HG03280 (cell line): Measurements from ENCODE around the gene PPIL1.
"Not testable (repeated sequence)": the region's sequence is repeated elsewhere in the genome, so short reads cannot be mapped to it uniquely, and the experiment has no call there.

Source experiments
- ATAC-seq: cut with Tn5 transposase; IDR thresholded peaks from one replicate; pipeline ENCODE4 v1.9.1; 2021; ENCODE audit warnings: mild to moderate bottlenecking, moderate library complexity; ENCODE audit not compliant: unreplicated experiment

Gene PPIL1

DNA sequence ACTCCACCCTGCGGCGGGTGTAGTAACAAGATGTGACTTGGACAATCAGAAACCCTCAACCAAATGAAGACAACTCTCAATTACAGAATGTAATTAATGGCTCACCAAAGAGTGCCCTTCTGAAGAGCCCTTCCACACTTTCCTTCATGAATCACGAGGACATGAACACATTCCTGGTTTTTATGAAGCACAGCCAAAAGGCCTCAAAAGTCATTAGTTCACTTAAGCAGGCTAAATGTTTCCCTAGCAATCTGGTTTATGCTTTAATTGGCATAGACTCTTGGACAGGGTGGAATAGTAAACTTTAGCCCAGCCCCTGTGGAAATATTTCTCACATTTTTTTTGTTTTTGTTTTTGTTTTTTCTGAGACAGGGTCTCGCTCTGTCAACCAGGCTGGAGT, 55.8 kb downstream of the PPIL1 start:
- ATAC-seq = no peak

DNA sequence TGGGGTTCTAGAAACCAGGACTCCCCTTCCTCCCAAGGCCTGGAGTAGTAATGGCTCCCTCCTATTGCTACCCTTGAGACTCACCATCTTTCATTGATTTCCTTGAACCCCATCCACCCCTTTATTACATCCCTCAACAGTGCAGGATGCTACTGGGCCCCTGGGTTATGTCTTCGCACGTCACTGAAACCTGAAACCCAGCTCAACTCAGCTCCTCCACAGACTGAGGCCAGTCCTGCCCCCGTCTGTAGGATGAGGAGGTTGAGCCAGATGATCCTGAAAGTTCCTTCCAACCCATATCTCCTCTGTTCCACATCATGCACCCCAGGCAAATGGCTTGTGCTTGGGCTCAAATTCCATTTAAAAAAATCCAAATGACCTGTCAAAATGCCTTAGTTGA, 56.8 kb downstream of the PPIL1 start:
- no peak for ATAC-seq

DNA sequence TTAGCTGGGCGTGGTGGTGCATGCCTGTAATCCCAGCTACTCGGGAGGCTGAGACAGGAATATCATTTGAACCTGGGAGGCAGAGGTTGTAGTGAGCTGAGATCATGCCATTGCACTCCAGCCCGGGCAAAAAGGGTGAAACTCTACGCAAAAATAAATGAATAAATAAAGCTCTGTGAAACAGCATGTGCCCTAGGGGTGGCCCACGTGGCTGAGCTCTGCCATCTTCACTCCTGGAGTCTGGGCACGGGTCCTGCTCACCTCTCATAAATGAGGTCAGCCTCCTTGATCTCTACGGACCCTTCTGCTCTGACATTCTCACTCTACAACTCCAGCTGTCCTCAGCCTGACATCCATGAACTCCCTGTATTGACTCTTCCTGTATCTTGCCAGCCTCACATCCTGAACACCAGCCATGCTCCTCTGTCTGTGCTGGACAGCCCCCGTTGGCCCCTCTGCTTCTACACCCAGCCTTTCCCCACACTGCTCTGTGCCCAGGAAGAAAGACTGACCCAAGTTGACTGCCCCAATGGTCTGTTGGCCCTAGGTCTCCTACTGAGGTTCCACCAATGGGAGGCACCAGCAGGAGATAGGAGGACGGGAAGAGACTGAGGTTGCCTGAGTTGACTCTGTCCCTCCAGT, 57.3 kb downstream of the PPIL1 start:
- no peak for ATAC-seq

- ATAC-seq = no peak
These were observed 58.5 kb downstream of the PPIL1 start for GRCh38 chr6:36815962-36816735.

- ATAC-seq = no peak
These were observed 60.4 kb downstream of the PPIL1 start for GRCh38 chr6:36814249-36814648.

DNA sequence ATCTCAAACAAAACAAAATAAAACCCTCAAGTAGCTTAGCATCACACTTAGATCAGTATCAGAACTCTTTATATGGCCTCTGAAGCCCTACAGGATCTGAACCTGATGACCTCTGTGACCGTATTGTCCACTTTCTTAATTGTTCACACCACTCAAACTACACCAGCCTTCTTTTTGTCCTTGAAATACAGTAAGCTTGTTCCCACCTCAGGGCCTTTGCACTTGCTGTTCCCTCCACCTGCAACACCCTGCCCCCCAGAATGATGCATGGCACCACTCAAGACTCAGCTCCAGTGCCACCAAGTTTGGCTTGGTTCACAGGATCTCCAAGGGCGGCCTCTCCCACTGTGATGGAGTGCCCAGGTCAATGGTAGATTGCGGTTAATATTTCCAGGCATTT, 61.1 kb downstream of the PPIL1 start:
- no peak for ATAC-seq

- ATAC-seq = not testable (repeated sequence)
These were observed 61.6 kb downstream of the PPIL1 start for GRCh38 chr6:36813047-36813446.

DNA sequence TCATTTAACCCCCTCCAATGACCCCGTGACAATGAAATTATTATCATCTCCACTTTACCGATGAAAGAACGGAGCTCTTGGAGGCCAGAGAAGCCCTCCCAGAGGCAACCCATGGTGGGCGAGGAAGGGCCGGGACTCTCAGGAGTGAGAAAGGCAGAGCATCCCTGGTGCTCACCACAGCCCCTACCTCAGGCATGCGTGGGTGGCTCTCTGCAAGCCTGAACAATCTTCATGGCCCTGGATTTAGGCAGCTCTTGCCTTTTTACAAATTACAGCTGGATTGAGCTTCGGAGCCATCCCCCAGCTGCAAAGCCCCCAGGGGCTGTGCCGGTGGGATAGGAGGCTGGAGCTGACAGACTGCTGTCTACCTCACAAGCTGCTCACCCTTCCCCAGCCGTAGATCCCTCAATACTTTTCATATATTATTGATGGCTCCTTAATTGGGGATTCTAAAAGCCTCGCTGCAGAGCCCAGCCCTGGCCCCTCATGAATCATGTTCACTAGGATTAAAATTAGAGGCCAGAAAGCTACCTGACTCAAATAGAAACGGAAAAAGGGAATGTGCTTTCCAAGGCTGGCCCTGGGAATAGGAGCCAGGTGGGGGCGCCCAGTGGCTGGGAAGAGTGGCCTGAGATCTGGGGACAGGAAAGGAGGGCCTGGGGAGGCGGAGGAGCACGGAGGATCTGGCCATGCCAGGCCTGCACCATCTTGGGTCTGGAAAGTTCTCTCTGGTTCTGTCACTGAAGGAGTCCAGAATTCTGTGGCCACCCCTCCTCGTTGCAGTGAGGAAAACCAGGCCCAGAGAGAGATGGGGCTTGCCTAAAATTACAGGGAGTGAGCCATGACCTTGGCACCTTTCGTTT, 64.4 kb downstream of the PPIL1 start:
- no peak for ATAC-seq

DNA sequence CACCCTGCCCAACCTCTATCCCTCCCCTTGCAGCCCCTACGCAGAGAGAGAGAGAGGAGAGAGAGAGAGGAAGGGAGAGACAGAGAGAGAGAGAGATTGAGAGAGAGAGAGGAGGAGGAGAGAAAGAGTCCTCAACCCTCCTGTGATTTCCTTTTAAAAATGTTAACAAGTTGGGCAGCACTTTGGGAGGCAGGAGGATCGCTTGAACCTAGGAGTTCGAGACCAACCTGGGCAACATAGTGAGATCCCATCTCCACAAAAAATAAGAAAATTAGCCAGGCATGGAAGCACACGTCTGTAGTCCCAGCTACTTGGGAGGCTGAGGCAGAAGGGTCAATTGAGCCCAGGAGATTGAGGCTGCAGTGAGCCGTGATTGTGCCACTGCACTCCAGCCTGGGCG, 65.4 kb downstream of the PPIL1 start:
- no peak for ATAC-seq

DNA sequence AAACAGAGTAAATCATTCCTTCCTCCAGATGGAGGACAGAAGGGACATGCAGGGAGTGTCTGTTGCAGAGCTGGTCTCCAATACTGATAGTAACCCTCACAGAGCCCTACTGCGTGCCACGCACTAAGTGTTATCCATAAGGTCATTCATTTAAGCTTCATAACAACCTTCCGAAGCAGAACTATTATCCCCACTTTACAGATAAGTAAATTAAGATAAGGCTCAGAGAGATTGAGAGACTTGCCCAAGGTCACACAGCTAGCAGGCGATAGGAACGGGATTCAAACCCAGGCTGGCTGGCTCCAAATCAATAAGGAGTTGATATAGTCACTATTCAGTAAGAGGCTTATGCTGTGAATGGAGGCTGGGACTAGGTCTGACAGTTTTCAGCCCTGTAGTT, 66.0 kb downstream of the PPIL1 start:
- no peak for ATAC-seq

- no peak for ATAC-seq
These were observed 66.9 kb downstream of the PPIL1 start for GRCh38 chr6:36807750-36808149.

DNA sequence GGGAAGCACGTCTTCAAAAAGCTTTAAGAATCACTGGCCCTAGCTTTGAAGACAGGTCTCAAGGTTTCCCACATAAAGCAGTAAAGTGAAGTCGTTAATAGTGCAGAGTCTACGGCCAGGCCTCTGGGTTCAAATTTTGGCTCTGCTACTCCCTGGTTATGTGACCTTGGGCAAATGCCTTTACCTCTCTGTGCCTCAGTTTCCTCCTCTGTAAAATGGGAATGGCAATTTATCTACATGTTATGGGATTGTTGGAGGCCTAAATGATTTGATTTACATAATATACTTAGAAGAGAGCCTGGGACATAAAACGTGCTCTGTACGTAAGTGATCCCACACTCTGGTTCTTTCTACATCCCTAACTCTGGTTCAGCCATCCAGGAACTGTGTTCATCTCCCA, 67.5 kb downstream of the PPIL1 start:
- no peak for ATAC-seq

GRCh38 chr6:36805917-36806316, 68.7 kb downstream of the PPIL1 start:
- ATAC-seq = no peak

- no peak for ATAC-seq
These were observed 69.4 kb downstream of the PPIL1 start for GRCh38 chr6:36805096-36805797.
